ENCODE measurements around the gene ARHGEF11.

- TF ChIP-seq CTCF (IDR thresholded peaks at IDR 0.05; ENCODE audit: borderline replicate concordance, extremely low read depth, low read length, poor library complexity, severe bottlenecking): no peak
- no peak for TF ChIP-seq EZH2 (IDR thresholded peaks at IDR 0.05; ENCODE audit: borderline replicate concordance, low read depth, low read length, severe bottlenecking)
These were observed 50.1 kb downstream of the ARHGEF11 start for GRCh38 chr1:156995412-156995811.

All from DND-41 (cell line).